Panc1 (cell line): ENCODE results near the gene ADTRP. TPM values are rescaled to one million over a fixed set of nuclear protein-coding genes. Genes with fewer than 3 reads are reported as not detected.

Experiments
- ATAC-seq: fragments of 200-7000 bp; cut with Tn5 transposase; 2 replicates; pipeline ENCODE4 v1.9.1; 2020; ENCODE audit warnings: mild to moderate bottlenecking, moderate library complexity
- BruUV-seq: library from RNA; stranded (reverse); fragments of 400-500 nt; replicated peaks from 2 replicates; lab custom pipeline; 2021; lab: Mats Ljungman, UMichigan
- CTCF ChIA-PET: fragments of 300-600 bp; sonication (Branson Sonifier 250); formaldehyde crosslinking; loops from one replicate; lab custom pipeline; 2022; ENCODE audit warnings: antibody characterized with exemption; lab: Charles Lee
- POLR2A ChIA-PET: fragments of 300-600 bp; sonication (Branson Sonifier 250); formaldehyde crosslinking; loops from one replicate; lab custom pipeline; 2022; ENCODE audit warnings: antibody characterized with exemption; lab: Charles Lee
- DNase-seq: peaks from one replicate; pipeline ENCODE4 v3.0.0-alpha.2; 2010; ENCODE audit warnings: low read depth, low spot score
- H3K27ac ChIP-seq: 2 replicates; pipeline ENCODE4 v1.5.1; 2011; ENCODE audit warnings: mild to moderate bottlenecking, low read length, inconsistent platforms
- H3K27me3 ChIP-seq: fragments of 200-500 bp; sonication (Bioruptor generic); 2 replicates; pipeline ENCODE4 v1.6.0; 2014; ENCODE audit warnings: low read length, inconsistent platforms; ENCODE audit not compliant: control insufficient read depth, insufficient read depth
- H3K36me3 ChIP-seq: fragments of 200-500 bp; sonication (Bioruptor generic); 2 replicates; pipeline ENCODE4 v1.5.1; 2014; ENCODE audit warnings: inconsistent platforms, mild to moderate bottlenecking, low read length, moderate library complexity; ENCODE audit not compliant: control insufficient read depth, insufficient read depth
- H3K4me1 ChIP-seq: 2 replicates; pipeline ENCODE4 v1.5.1; 2011; ENCODE audit warnings: inconsistent platforms, mild to moderate bottlenecking, low read length, moderate library complexity; ENCODE audit not compliant: control insufficient read depth, insufficient read depth
- H3K4me3 ChIP-seq, 2 experiments: 2 replicates each; pipeline ENCODE4 v1.5.1; 2011 to 2012; ENCODE audit warnings: low read depth in 2 of 2, low read length in 2 of 2, mild to moderate bottlenecking in 2 of 2, inconsistent platforms in 1 of 2, moderate library complexity in 1 of 2
- H3K9me3 ChIP-seq: fragments of 200-500 bp; sonication (Bioruptor generic); 2 replicates; pipeline ENCODE4 v1.5.1; 2014; ENCODE audit warnings: low read depth, mild to moderate bottlenecking, inconsistent platforms, low read length, moderate library complexity; ENCODE audit not compliant: control insufficient read depth, insufficient read depth
- CTCF ChIP-seq: fragments of 450-650 bp; IDR thresholded peaks from 2 replicates; pipeline ENCODE4 v1.5.1; 2017; ENCODE audit warnings: mild to moderate bottlenecking
- POLR2AphosphoS5 ChIP-seq: IDR thresholded peaks from 2 replicates; pipeline ENCODE4 v1.6.1; 2012; ENCODE audit warnings: mild to moderate bottlenecking, low read depth, low read length, moderate library complexity
- REST ChIP-seq, 2 experiments: IDR thresholded peaks; 2 replicates each; pipeline ENCODE4 v1.6.1; 2011 to 2012; ENCODE audit warnings: low read depth in 2 of 2, control low read depth in 1 of 2, low read length in 1 of 2, mild to moderate bottlenecking in 1 of 2, moderate library complexity in 1 of 2; ENCODE audit not compliant: insufficient read depth in 1 of 2
- SIN3A ChIP-seq: IDR thresholded peaks from 2 replicates; pipeline ENCODE4 v1.6.1; 2012; ENCODE audit warnings: low read depth, mild to moderate bottlenecking, low read length, moderate library complexity, borderline replicate concordance; ENCODE audit not compliant: insufficient read depth
- TCF7L2 ChIP-seq: IDR thresholded peaks from 2 replicates; pipeline ENCODE4 v1.6.1; 2011; ENCODE audit warnings: mild to moderate bottlenecking, low read depth, low read length, inconsistent platforms
- in situ Hi-C: cut with HindIII; loops from 2 replicates; pipeline ENCODE4 v1.10.0; 2016; ENCODE audit warnings: low sequenced_read_pairs, low pct_unique_long_range_greater_than_20kb
- intact Hi-C: fragments of 100-400 bp; cut with micrococcal nuclease; formaldehyde crosslinking; loops from one replicate; pipeline ENCODE4 v1.10.0; 2022; ENCODE audit not compliant: unreplicated experiment
- total RNA-seq: library from RNA; stranded (reverse); gene quantifications from one replicate; pipeline ENCODE4 v1.2.1, GENCODE V29; 2021; ENCODE audit not compliant: unreplicated experiment

Gene ADTRP
- total RNA-seq, 1 experiment from 2014 or later = not detected

GRCh38 chr6:11762794-11763459, 15.7 kb downstream of the ADTRP start:
- no peak for TF ChIP-seq POLR2AphosphoS5
- TF ChIP-seq SIN3A = no peak
- TF ChIP-seq CTCF = no peak
- no peak for TF ChIP-seq REST (IDR thresholded peaks at IDR 0.05; ENCODE audit: insufficient read depth in 1 of 2, low read depth in 2 of 2, low read length in 1 of 2)
- no peak for TF ChIP-seq TCF7L2
- in situ Hi-C loops (no loop called here), intact Hi-C loops (no loop called here)
- DNase-seq = no peak
- Histone ChIP-seq H3K4me1 (no peaks in the 10 kb centered on the region), H3K27ac (no peak overlapping the region), H3K27me3 (no peaks in the 10 kb centered on the region), H3K4me3 (no peak overlapping the region), H3K9me3 (no peaks in the 10 kb centered on the region), H3K36me3 (no peaks in the 10 kb centered on the region)
- POLR2A ChIA-PET = no interaction called here
- ATAC-seq = no peak
- CTCF ChIA-PET = no interaction called here
- no TSS peak for BruUV-seq

GRCh38 chr6:11761744-11762620, 16.6 kb downstream of the ADTRP start:
- DNase-seq (no peak), ATAC-seq (no peak)
- ChIA-PET CTCF (no interaction called here), POLR2A (no interaction called here)
- no TSS peak for BruUV-seq
- intact Hi-C loops (no loop called here), in situ Hi-C loops (no loop called here)
- Histone ChIP-seq H3K4me1 (no peaks in the 10 kb centered on the region), H3K27me3 (no peaks in the 10 kb centered on the region), H3K36me3 (no peaks in the 10 kb centered on the region), H3K4me3 (no peak overlapping the region), H3K27ac (no peak overlapping the region), H3K9me3 (no peaks in the 10 kb centered on the region)
- TF ChIP-seq SIN3A (no peak), POLR2AphosphoS5 (no peak), REST (IDR thresholded peaks at IDR 0.05; ENCODE audit: insufficient read depth in 1 of 2, low read depth in 2 of 2, low read length in 1 of 2) (no peak), TCF7L2 (no peak), CTCF (no peak)
